CD4-positive, alpha-beta T cell treated with Interleukin-1 beta for 1 hour (primary cell): ENCODE data around the gene KIF22.
"Not testable (repeated sequence)": the region's sequence is repeated elsewhere in the genome, so short reads cannot be mapped to it uniquely, and the experiment has no call there.

Experiments used
- DNase-seq, 2 donors: peaks; one replicate each; pipeline ENCODE4 v3.0.0-alpha.2; 2020 to 2022

The KIF22 gene

GRCh38 chr16:29790183-29790948 is at the start of gene KIF22:
Gene KIF22, plus strand, starts transcription at chr16:29790751. Its CDS starts 9 bp downstream, at chr16:29790760.
- DNase-seq: peak; percentile 100

GRCh38 chr16:29742683-29743275 is 47.8 kb upstream of the KIF22 start:
- DNase-seq: no peak

GRCh38 chr16:29743475-29743826 is 47.1 kb upstream of the KIF22 start:
- no peak for DNase-seq

- peak; percentile 69 to 76 for DNase-seq
These were observed 46.6 kb upstream of the KIF22 start for GRCh38 chr16:29743827-29744531.

GRCh38 chr16:29744541-29745101 is 45.9 kb upstream of the KIF22 start:
- peak in 1 of 2 donors; percentile 26 for DNase-seq

- peak; percentile 66 to 74 for DNase-seq
These were observed 45.3 kb upstream of the KIF22 start for GRCh38 chr16:29745121-29745852.

- DNase-seq: peak; percentile 97
These were observed 44.7 kb upstream of the KIF22 start, which contains the start of gene C16orf54 for GRCh38 chr16:29745853-29746345. Gene C16orf54, minus strand, starts transcription at chr16:29745990. Its CDS starts 1,039 bp downstream, at chr16:29744951.

- DNase-seq: peak in 1 of 2 donors; percentile 25
These were observed 44.0 kb upstream of the KIF22 start for GRCh38 chr16:29746518-29746917.

GRCh38 chr16:29747947-29748759 is 42.4 kb upstream of the KIF22 start:
- no peak for DNase-seq

GRCh38 chr16:29748760-29749149 is 41.8 kb upstream of the KIF22 start:
- DNase-seq: not testable (repeated sequence)

GRCh38 chr16:29753516-29753915 is 37.0 kb upstream of the KIF22 start:
- no peak for DNase-seq

GRCh38 chr16:29756654-29757053 is 33.9 kb upstream of the KIF22 start:
- DNase-seq: peak in 1 of 2 donors; percentile 40

GRCh38 chr16:29757086-29757485 is 33.5 kb upstream of the KIF22 start:
- DNase-seq: not testable (repeated sequence)

- DNase-seq: no peak
These were observed 32.5 kb upstream of the KIF22 start for GRCh38 chr16:29757950-29758466.

GRCh38 chr16:29760567-29761279 is 29.8 kb upstream of the KIF22 start:
- no peak for DNase-seq

- not testable (repeated sequence) for DNase-seq
These were observed 29.3 kb upstream of the KIF22 start for GRCh38 chr16:29761280-29761651.

- no peak for DNase-seq
These were observed 28.7 kb upstream of the KIF22 start for GRCh38 chr16:29761882-29762281.

GRCh38 chr16:29763326-29763725 is 27.2 kb upstream of the KIF22 start:
- no peak for DNase-seq

GRCh38 chr16:29765167-29766032 is 25.2 kb upstream of the KIF22 start:
- no peak for DNase-seq

GRCh38 chr16:29766571-29766970 is 24.0 kb upstream of the KIF22 start:
- no peak for DNase-seq
